AG04450 (cell line): ENCODE measurements around the gene SNX13. TPM values are rescaled to one million over a fixed set of nuclear protein-coding genes. Genes with fewer than 3 reads are reported as not detected.

ENCODE experiments used
- CTCF ChIA-PET: fragments of 300-600, 350-600 bp; formaldehyde crosslinking; extraction: SDS; loops from one replicate; lab custom pipeline; 2022; ENCODE audit warnings: antibody characterized with exemption, inconsistent platforms; lab: Charles Lee
- POLR2A ChIA-PET: fragments of 350-600 bp; formaldehyde crosslinking; extraction: SDS; loops from one replicate; lab custom pipeline; 2021; ENCODE audit warnings: antibody characterized with exemption, inconsistent platforms; lab: Yijun Ruan, JAX
- DNase-seq: peaks from one replicate; pipeline ENCODE4 v3.0.0-alpha.2; 2011; ENCODE audit warnings: low read depth, low spot score
- H3K27ac ChIP-seq: one replicate; pipeline ENCODE4 v1.5.1; 2012; ENCODE audit warnings: low read depth, low read length, control low read depth
- H3K27me3 ChIP-seq: one replicate; pipeline ENCODE4 v1.6.0; 2012; ENCODE audit warnings: low read length; ENCODE audit not compliant: control insufficient read depth, insufficient read depth
- H3K4me3 ChIP-seq: 2 replicates; pipeline ENCODE4 v1.5.1; 2011; ENCODE audit warnings: mild to moderate bottlenecking, low read depth, low read length, control low read depth
- H3K9me3 ChIP-seq: 2 replicates; pipeline ENCODE4 v1.5.1; 2012; ENCODE audit warnings: low read length; ENCODE audit not compliant: control insufficient read depth, insufficient read depth
- CTCF ChIP-seq: IDR thresholded peaks from 2 replicates; pipeline ENCODE4 v1.5.1; 2011; ENCODE audit warnings: low read depth, low read length, control low read depth, inconsistent platforms
- polyA plus RNA-seq: library from polyadenylated mRNA; depleted of rRNA; stranded (reverse); fragments of >200 nt; gene quantifications from 2 replicates; pipeline ENCODE4 v1.2.3, GENCODE V29; 2011

SNX13 gene
- polyA plus RNA-seq, 1 experiment, result 28.3 TPM

- TF ChIP-seq CTCF, result no peak
- Histone ChIP-seq H3K27me3 (no peaks in the 10 kb centered on the region), H3K9me3 (no peaks in the 10 kb centered on the region), H3K4me3 (no peak overlapping the region), H3K27ac (no peak overlapping the region)
- no peak for DNase-seq
- CTCF ChIA-PET, result no interaction called here
- POLR2A ChIA-PET, result no interaction called here
Measured at GRCh38 chr7:17844514-17845196, 95.6 kb downstream of the SNX13 start.

GRCh38 chr7:17844022-17844421 is 96.3 kb downstream of the SNX13 start:
- no peak for TF ChIP-seq CTCF
- CTCF ChIA-PET, result no interaction called here
- no peaks in the 10 kb centered on the region for H3K27me3 ChIP-seq
- no peak for DNase-seq
- POLR2A ChIA-PET, result no interaction called here
- no peak overlapping the region for H3K27ac ChIP-seq
- no peaks in the 10 kb centered on the region for H3K9me3 ChIP-seq
- no peak overlapping the region for H3K4me3 ChIP-seq

- no peak for TF ChIP-seq CTCF
- POLR2A ChIA-PET, result no interaction called here
- Histone ChIP-seq H3K27me3 (no peaks in the 10 kb centered on the region), H3K9me3 (no peaks in the 10 kb centered on the region), H3K27ac (no peak overlapping the region), H3K4me3 (no peak overlapping the region)
- CTCF ChIA-PET, result no interaction called here
- no peak for DNase-seq
Measured at GRCh38 chr7:17843041-17843440, 97.3 kb downstream of the SNX13 start.

DNA sequence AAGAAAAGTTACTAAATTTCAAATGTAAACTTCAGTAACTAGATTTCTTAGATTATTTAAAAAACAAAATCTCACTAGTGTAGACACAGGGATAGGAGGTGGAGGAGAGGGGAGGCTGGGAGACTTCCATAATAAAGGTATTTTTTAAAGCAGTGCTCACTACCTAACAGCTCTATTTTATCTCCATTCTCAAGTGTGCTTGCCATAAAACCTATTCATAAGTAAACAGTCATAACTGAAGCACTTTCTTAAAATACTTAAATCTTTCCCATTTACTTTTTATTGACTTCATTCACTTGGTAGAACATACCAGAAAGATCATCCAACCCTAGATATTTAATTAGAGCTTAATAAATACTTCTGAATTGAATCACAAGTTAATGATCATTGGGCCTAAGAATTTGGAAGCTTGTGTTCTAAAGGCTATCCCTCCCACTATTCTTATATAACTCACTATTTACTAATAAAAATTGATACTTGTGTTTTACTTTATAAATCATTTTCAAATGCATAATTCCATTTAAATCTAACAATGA is 107.4 kb downstream of the SNX13 start:
- ChIA-PET POLR2A (no interaction called here), CTCF (interaction anchor here (1.0 kb wide), 1 partner anchor 63 kb away, joined by 3 read pairs; no protein-coding TSS in a partner anchor)
- no peak for DNase-seq
- Histone ChIP-seq H3K9me3 (no peaks in the 10 kb centered on the region), H3K27me3 (no peaks in the 10 kb centered on the region), H3K27ac (no peak overlapping the region), H3K4me3 (no peak overlapping the region)
- TF ChIP-seq CTCF, result no peak

DNA sequence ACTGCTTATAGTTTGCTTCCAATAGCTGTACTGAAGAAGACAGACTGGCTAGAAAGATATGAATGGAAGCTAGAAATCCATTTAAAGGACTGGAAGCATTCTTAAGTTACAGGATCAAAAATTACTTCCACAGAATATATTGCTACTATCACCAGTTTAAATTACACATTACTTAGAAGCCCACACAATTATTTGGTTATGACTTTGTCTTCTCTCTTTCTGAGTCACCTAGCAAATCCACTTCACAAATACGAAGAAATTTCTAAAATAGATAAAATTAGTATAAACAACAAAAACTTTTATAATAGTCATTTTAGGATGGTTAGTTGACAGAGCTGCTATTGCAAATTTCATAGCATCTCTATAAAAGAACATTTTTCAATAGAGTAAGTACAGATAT is 108.1 kb downstream of the SNX13 start:
- no peaks in the 10 kb centered on the region for H3K9me3 ChIP-seq
- TF ChIP-seq CTCF, result no peak
- H3K27me3 ChIP-seq, result no peaks in the 10 kb centered on the region
- no peak for DNase-seq
- ChIA-PET CTCF (interaction anchor here (0.6 kb wide), 1 partner anchor 487 kb away, joined by 5 read pairs; no protein-coding TSS in a partner anchor), POLR2A (no interaction called here)
- no peak overlapping the region for H3K4me3 ChIP-seq
- H3K27ac ChIP-seq, result no peak overlapping the region
